Measurements from ENCODE around the gene CTBP2. TPM values are rescaled to one million over a fixed set of nuclear protein-coding genes. Genes with fewer than 3 reads are reported as not detected.

The CTBP2 gene
- total and polyA plus RNA-seq, 4 donors = 19.2 to 80.6 (median 63.2) TPM

GRCh38 chr10:125057158-125058001, 103.0 kb downstream of the CTBP2 start:
- Histone ChIP-seq H3K27me3 (ENCODE audit: control insufficient read depth in 3 of 3, insufficient read depth in 3 of 3, low read length in 2 of 3) (no peaks in the 10 kb centered on the region), H3K4me1 (ENCODE audit: control insufficient read depth in 5 of 5, insufficient read depth in 5 of 5, low read length in 5 of 5) (peaks cover 30 to 61% (median 46%) of the 10 kb centered on the region in 5 donors), H3K27ac (ENCODE audit: low read depth in 1 of 2, low read length in 1 of 2) (peak overlapping the region; percentile 59 to 89), H3K9ac (ENCODE audit: insufficient read depth in 1 of 2, low read length in 2 of 2) (peak overlapping the region; percentile 31 to 87), H3K4me3 (no peak overlapping the region), H3K9me3 (ENCODE audit: control insufficient read depth in 4 of 4, insufficient read depth in 3 of 4, low read length in 3 of 4) (no peaks in the 10 kb centered on the region), H3K36me3 (ENCODE audit: control insufficient read depth in 4 of 4, insufficient read depth in 4 of 4, low read length in 4 of 4) (peaks cover 0 to 4% (median under 1%) of the 10 kb centered on the region in 4 donors)
- DNase-seq (peak; percentile 87 to 96 (median 95)), ATAC-seq (ENCODE audit: insufficient read depth, low FRiP score) (peak; percentile 55)
- TF ChIP-seq CTCF (IDR thresholded peaks at IDR 0.05; ENCODE audit: control extremely low read depth, extremely low read depth) = no peak
- WGBS, 2 donors = 17 to 19% methylated on average over 20 of the region's 20 CpGs

GRCh38 chr10:125056161-125057132, 103.9 kb downstream of the CTBP2 start:
- Histone ChIP-seq H3K9me3 (ENCODE audit: control insufficient read depth in 4 of 4, insufficient read depth in 3 of 4, low read length in 3 of 4) (no peaks in the 10 kb centered on the region), H3K27ac (ENCODE audit: low read depth in 1 of 2, low read length in 1 of 2) (peak overlapping the region; percentile 51 to 89), H3K36me3 (ENCODE audit: control insufficient read depth in 4 of 4, insufficient read depth in 4 of 4, low read length in 4 of 4) (peaks cover 0 to 4% (median under 1%) of the 10 kb centered on the region in 4 donors), H3K4me3 (no peak overlapping the region), H3K4me1 (ENCODE audit: control insufficient read depth in 5 of 5, insufficient read depth in 5 of 5, low read length in 5 of 5) (peaks cover 30 to 54% (median 44%) of the 10 kb centered on the region in 5 donors), H3K27me3 (ENCODE audit: control insufficient read depth in 3 of 3, insufficient read depth in 3 of 3, low read length in 2 of 3) (no peaks in the 10 kb centered on the region), H3K9ac (ENCODE audit: insufficient read depth in 1 of 2, low read length in 2 of 2) (peak overlapping the region; percentile 31 to 87)
- DNase-seq (no peak), ATAC-seq (ENCODE audit: insufficient read depth, low FRiP score) (no peak)
- no peak for TF ChIP-seq CTCF (IDR thresholded peaks at IDR 0.05; ENCODE audit: control extremely low read depth, extremely low read depth)
- WGBS, 2 donors = 78 to 89% methylated on average over 21 of the region's 21 CpGs

- DNase-seq (no peak), ATAC-seq (ENCODE audit: insufficient read depth, low FRiP score) (no peak)
- H3K4me1 ChIP-seq (ENCODE audit: control insufficient read depth in 5 of 5, insufficient read depth in 5 of 5, low read length in 5 of 5) = peaks cover 28 to 48% (median 35%) of the 10 kb centered on the region in 5 donors
- H3K9me3 ChIP-seq (ENCODE audit: control insufficient read depth in 4 of 4, insufficient read depth in 3 of 4, low read length in 3 of 4) = no peaks in the 10 kb centered on the region
- H3K27ac ChIP-seq (ENCODE audit: low read depth in 1 of 2, low read length in 1 of 2) = peak overlapping the region in 1 of 2 donors; percentile 44
- TF ChIP-seq CTCF (IDR thresholded peaks at IDR 0.05; ENCODE audit: control extremely low read depth, extremely low read depth) = no peak
- 65 to 82% methylated on average over 5 of the region's 5 CpGs for WGBS, 2 donors
- H3K4me3 ChIP-seq = no peak overlapping the region
- no peaks in the 10 kb centered on the region for H3K27me3 ChIP-seq (ENCODE audit: control insufficient read depth in 3 of 3, insufficient read depth in 3 of 3, low read length in 2 of 3)
- peak overlapping the region in 1 of 2 donors; percentile 0 for H3K9ac ChIP-seq (ENCODE audit: insufficient read depth in 1 of 2, low read length in 2 of 2)
- peaks cover 0 to 4% (median under 1%) of the 10 kb centered on the region in 4 donors for H3K36me3 ChIP-seq (ENCODE audit: control insufficient read depth in 4 of 4, insufficient read depth in 4 of 4, low read length in 4 of 4)
These were observed 104.9 kb downstream of the CTBP2 start for GRCh38 chr10:125055446-125055845.
